Activated CD4-positive, alpha-beta T cell treated with anti-CD3 and anti-CD28 coated beads, Interleukin-2, amount 50 U/mL, for 24 hours (primary cell): ENCODE results near the gene OXCT2.
"Not testable (repeated sequence)": the region's sequence is repeated elsewhere in the genome, so short reads cannot be mapped to it uniquely, and the experiment has no call there.

ENCODE experiments used
- DNase-seq, 2 donors: peaks; one replicate each; pipeline ENCODE4 v3.0.0-alpha.2; 2020; ENCODE audit warnings: low read depth in 1 of 2, low spot score in 1 of 2

The OXCT2 gene

GRCh38 chr1:39771022-39771532 lies at the start of gene OXCT2:
Gene OXCT2 (minus strand): TSS chr1:39771348. CDS start chr1:39771255, 93 bp downstream.
- not testable (repeated sequence) for DNase-seq

- no peak for DNase-seq
Observed at GRCh38 chr1:39819091-39819812, 48.1 kb upstream of the OXCT2 start.

- DNase-seq = no peak
Observed at GRCh38 chr1:39818482-39818881, 47.3 kb upstream of the OXCT2 start.

DNA sequence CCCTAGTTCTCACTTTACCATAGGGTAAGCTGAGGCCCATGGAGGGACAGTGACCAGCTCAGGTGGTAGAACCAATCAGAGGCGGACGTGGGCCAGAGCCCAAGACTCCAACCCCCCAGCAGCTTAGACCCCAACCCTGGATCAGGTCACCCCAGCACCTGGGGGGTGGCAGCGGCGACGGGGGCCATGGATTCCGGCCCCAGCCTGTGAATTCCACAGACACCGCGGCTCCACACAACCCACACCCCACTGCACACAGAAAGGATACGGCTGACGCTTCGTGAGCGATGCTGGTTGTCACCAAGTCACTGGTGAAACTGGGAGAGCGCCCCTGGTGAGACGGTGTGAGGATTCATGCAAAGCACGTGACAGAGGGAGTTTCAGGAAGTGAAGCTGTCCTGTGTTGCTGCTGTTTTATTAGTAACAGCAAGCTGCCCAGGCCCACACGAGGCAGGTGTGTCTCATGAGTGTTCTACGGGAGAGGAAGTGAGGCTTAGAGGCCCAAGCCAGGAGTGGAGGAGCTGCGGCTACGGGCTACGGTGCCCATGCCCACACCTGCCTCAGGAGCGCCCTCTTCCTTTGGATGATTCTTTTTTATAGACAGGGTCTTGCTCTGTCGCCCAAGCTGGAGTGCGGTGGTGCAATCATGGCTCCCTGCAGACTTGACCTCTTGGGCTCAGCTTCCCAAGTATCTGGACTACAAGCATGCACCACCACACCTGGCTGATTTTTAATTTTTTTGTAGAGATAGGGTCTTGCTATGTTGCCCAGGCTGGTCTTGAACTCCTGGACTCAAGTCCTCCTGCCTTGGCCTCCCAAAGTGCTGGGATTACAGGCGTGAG lies 46.2 kb upstream of the OXCT2 start:
- DNase-seq = peak; percentile 19 to 47

DNA sequence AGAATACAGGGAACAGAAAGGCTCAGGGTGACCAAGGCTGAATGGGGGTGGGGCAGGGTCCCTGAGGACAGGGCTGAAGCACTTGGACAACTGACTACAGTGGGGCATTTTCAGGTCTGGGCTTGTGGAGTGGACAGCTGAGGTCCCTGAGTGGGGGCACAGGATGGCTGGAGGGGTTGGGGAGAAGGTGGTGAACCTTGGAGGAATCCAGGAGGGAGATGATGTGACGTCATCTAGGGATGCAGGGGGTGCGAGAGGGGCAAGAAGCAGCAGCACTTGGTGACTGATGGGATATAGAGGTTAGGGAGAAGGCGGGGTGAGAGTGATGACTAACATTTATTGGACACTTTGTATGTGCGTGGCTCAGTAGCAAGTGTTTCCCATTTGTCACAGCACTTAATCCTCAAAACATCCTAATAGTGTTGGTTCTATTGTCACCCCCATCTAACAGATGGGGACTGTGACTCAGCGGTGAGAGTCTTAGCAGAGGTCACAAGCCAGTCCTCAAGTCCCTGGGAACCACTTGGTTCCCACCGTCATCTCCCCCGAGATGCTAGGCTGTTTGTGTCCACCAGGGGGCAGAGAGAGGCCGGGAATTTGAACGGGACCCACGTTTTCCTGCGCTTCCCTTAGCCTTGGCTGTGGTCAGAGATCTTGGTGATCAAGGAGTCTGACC lies 45.4 kb upstream of the OXCT2 start:
- peak; percentile 17 to 32 for DNase-seq

- no peak for DNase-seq
Observed at GRCh38 chr1:39812913-39813312, 41.8 kb upstream of the OXCT2 start.

- no peak for DNase-seq
Observed at GRCh38 chr1:39808784-39809517, 37.8 kb upstream of the OXCT2 start.

DNA sequence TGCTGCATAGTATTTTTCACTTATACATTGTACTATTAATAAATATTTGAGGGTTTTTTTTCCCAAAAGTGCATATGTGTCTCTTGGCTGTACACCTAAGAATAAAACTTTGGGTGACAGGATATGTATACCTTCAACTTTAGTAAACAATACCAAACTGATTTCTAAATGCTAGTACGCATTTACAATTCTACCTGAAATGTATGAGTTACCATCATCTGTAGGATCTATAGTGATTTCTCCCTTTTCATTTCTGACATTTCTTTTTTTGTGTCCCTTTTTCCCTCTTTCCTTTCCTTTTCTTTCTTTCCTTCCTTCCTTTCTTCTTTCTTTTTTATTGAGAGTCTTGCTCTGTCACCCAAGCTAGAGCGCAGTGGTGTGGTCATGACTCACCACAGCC lies 34.2 kb upstream of the OXCT2 start:
- DNase-seq = no peak

DNA sequence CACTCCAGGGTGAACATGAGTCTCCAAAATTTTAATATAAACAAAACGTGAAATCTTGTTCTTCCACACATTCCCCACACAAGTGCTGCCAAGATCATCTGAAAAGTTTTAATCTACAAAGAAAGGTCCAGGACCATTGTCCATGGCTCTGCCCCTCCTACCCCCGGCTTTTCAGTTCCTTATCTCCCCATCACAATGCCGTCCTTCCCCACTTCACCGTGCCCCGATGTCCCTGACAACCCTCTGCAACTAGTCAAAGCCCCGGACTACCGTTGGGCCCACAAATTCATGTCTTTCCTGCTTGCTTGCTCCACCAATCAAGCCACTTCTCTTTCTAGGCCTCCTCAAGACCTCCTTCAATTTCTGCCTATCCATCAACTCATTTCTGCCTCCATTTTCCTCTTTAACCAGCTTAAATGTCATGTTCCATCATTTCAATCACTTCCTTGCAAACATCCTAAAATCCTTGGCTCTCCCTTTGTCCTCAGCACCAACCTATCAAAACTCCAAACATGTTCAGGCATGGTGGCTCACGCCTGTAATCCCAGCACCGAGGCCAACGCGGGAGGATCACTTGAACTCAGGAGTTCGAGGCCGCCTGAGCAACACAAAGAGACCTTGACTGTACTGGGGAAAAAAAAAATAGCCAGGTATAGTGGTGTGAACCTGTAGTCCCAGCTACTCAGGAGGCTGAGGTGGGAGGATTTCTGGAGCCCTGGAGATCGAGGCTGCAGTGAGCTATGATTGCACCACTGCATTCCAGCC lies 31.5 kb upstream of the OXCT2 start:
- DNase-seq = no peak

- DNase-seq = no peak
Observed at GRCh38 chr1:39800471-39800835, 29.3 kb upstream of the OXCT2 start.

- DNase-seq = peak; percentile 55 to 62
Observed at GRCh38 chr1:39799770-39800470, 28.8 kb upstream of the OXCT2 start.

GRCh38 chr1:39798859-39799769 lies 28.0 kb upstream of the OXCT2 start:
- DNase-seq = peak; percentile 65 to 84

DNA sequence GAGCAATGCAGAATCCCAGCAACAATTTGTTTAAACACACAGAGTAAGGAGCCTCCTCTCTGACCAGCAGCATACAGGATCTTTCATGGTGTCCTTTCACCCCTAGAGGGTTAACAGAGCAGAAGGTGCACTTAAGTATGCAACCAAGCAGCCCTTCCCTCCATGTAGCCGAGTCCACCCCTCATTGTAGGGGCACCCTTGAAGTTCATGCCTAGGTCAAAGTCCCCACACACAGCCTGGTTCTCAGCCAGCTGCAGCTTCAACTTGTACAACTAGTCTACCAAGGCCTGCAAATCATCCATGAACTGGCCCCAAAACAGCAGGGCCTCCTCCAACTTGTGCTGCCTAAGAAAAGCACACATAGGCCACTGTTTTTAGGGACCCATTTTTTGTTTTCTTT lies 24.5 kb upstream of the OXCT2 start:
- DNase-seq = no peak

DNA sequence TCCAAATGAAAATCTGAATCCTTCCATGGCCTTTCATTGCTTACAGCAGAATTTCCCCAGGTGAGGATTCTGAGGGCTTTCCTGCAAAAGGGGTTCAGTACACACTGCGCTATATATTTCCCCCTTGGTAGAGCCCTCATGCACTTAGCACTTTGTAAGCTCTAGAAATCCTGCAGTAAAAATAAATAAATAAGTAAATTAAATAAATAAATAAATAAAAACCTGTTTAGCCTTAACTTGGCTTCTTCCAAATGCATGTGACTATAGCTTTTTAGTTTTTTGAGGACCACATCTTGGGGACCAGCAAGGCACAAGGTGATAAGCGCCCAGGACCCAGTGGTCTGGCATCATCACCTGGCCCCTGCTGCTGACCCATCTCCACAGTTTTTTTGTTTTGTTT lies 20.7 kb upstream of the OXCT2 start:
- DNase-seq = no peak

GRCh38 chr1:39789571-39790110 lies 18.5 kb upstream of the OXCT2 start:
- no peak for DNase-seq

DNA sequence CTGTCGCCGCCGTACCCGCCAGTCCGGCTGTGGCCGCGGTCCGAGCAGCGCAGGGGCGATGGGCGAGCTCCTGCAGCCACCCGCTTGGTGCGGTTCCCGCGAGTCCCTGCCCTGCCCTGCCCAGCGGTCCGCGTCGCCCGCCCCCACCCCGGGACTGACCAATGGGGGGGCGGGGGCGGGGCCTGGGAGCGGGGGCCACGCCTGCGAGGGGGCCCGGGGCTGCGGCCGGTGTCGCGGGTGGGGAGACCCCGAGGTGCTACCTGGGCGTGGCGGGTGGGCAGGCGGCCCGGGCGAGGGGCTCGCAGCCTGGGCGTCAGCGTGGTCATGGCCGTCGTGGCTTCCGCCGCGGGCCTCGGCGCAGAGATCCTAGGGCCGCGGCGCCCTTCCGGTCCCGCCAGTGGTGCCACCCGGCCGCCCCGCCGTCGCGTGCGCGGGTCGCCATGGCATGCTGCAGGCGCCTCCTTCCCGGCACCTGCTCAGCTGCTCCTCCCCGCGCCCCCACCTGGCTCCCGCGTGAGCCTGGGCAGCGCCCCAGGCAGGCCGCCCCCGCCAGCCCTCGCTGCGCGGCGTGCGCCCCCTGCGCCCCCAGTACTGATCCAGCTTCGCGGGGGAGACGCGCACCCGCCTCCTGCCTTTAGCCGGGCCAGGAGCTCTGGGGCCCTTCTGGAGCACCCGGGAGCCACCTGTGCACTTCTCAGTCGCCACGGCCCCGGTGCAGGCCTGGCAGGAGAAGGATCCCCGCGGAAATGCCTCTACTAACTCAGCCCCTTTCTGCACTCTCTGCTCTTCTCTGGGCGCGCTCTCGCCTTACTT lies 17.8 kb upstream of the OXCT2 start, which contains the start of gene BMP8B:
BMP8B (minus strand) TSS at position 108 of the 813 bp plus-strand sequence. CDS start 380 bp downstream, outside the sequence.
- DNase-seq = peak in 1 of 2 donors; percentile 16

- DNase-seq = no peak
Observed at GRCh38 chr1:39788426-39788757, 17.2 kb upstream of the OXCT2 start.
